Osteocyte (in vitro differentiated cells): ENCODE measurements around the gene TSFM. TPM values are rescaled to one million over a fixed set of nuclear protein-coding genes. Genes with fewer than 3 reads are reported as not detected.

Source experiments
- DNase-seq: peaks from one replicate; pipeline ENCODE4 v3.0.0; 2021; ENCODE audit warnings: mixed read lengths; ENCODE audit not compliant: unreplicated experiment; ENCODE audit errors: extremely low spot score
- H3K27ac Mint-ChIP-seq: one replicate; pipeline ENCODE4 v1.8.0; 2021; ENCODE audit warnings: mild to moderate bottlenecking, mixed read lengths; ENCODE audit not compliant: unreplicated experiment
- H3K27me3 Mint-ChIP-seq: one replicate; pipeline ENCODE4 v1.8.0; 2021; ENCODE audit warnings: mixed read lengths; ENCODE audit not compliant: unreplicated experiment
- H3K36me3 Mint-ChIP-seq: one replicate; pipeline ENCODE4 v1.8.0; 2021; ENCODE audit warnings: mixed read lengths; ENCODE audit not compliant: unreplicated experiment
- H3K4me1 Mint-ChIP-seq: one replicate; pipeline ENCODE4 v1.8.0; 2021; ENCODE audit warnings: mixed read lengths; ENCODE audit not compliant: unreplicated experiment
- H3K4me3 Mint-ChIP-seq: one replicate; pipeline ENCODE4 v1.8.0; 2021; ENCODE audit warnings: mild to moderate bottlenecking, moderate library complexity, mixed read lengths; ENCODE audit not compliant: unreplicated experiment
- H3K9me3 Mint-ChIP-seq: one replicate; pipeline ENCODE4 v1.8.0; 2021; ENCODE audit warnings: mixed read lengths; ENCODE audit not compliant: unreplicated experiment
- CTCF ChIP-seq: fragments of 200-600 bp; sonication (generic); IDR thresholded peaks from 2 replicates; pipeline ENCODE4 v1.5.0; 2021; ENCODE audit warnings: antibody characterized with exemption, mild to moderate bottlenecking, moderate library complexity
- total RNA-seq: library from RNA; stranded (reverse); gene quantifications from 2 replicates; pipeline ENCODE4 v1.2.1, GENCODE V29; 2021

Gene TSFM
- total RNA-seq, 1 donor from 2014 or later = 28.5 TPM

- peaks cover 71% of the 10 kb centered on the region for H3K36me3 Mint-ChIP-seq
- H3K27ac Mint-ChIP-seq = peak overlapping the region; percentile 35
- no peak for DNase-seq
- TF ChIP-seq CTCF = no peak
- H3K4me1 Mint-ChIP-seq = no peaks in the 10 kb centered on the region
- H3K9me3 Mint-ChIP-seq = no peaks in the 10 kb centered on the region
- H3K4me3 Mint-ChIP-seq = no peak overlapping the region
- no peaks in the 10 kb centered on the region for H3K27me3 Mint-ChIP-seq
Observed at GRCh38 chr12:57823131-57823907, 40.7 kb downstream of the TSFM start.

GRCh38 chr12:57823908-57824640 lies 41.5 kb downstream of the TSFM start:
- Mint-ChIP-seq H3K27ac (no peak overlapping the region), H3K27me3 (no peaks in the 10 kb centered on the region), H3K9me3 (no peaks in the 10 kb centered on the region), H3K4me3 (no peak overlapping the region), H3K4me1 (peaks cover 3% of the 10 kb centered on the region), H3K36me3 (peaks cover 67% of the 10 kb centered on the region)
- TF ChIP-seq CTCF = no peak
- no peak for DNase-seq

- no peak overlapping the region for H3K4me3 Mint-ChIP-seq
- peaks cover 10% of the 10 kb centered on the region for H3K4me1 Mint-ChIP-seq
- H3K36me3 Mint-ChIP-seq = peaks cover 65% of the 10 kb centered on the region
- no peak for TF ChIP-seq CTCF
- H3K9me3 Mint-ChIP-seq = no peaks in the 10 kb centered on the region
- H3K27me3 Mint-ChIP-seq = no peaks in the 10 kb centered on the region
- no peak overlapping the region for H3K27ac Mint-ChIP-seq
- DNase-seq = no peak
Observed at GRCh38 chr12:57825451-57825850, 42.9 kb downstream of the TSFM start.

- TF ChIP-seq CTCF = no peak
- H3K36me3 Mint-ChIP-seq = peaks cover 56% of the 10 kb centered on the region
- H3K27me3 Mint-ChIP-seq = no peaks in the 10 kb centered on the region
- H3K9me3 Mint-ChIP-seq = no peaks in the 10 kb centered on the region
- peaks cover 14% of the 10 kb centered on the region for H3K4me1 Mint-ChIP-seq
- no peak for DNase-seq
- no peak overlapping the region for H3K4me3 Mint-ChIP-seq
- H3K27ac Mint-ChIP-seq = no peak overlapping the region
Observed at GRCh38 chr12:57826400-57826799, 43.8 kb downstream of the TSFM start.

GRCh38 chr12:57826966-57827365 lies 44.4 kb downstream of the TSFM start:
- Mint-ChIP-seq H3K9me3 (no peaks in the 10 kb centered on the region), H3K36me3 (peaks cover 52% of the 10 kb centered on the region), H3K4me3 (no peak overlapping the region), H3K4me1 (peaks cover 20% of the 10 kb centered on the region), H3K27ac (no peak overlapping the region), H3K27me3 (no peaks in the 10 kb centered on the region)
- no peak for TF ChIP-seq CTCF
- no peak for DNase-seq
